Activated B cell treated with CpG ODN at 0.5 μM for 24 hours (primary cell): ENCODE data around the gene ABHD17A. TPM values are rescaled to one million over a fixed set of nuclear protein-coding genes. Genes with fewer than 3 reads are reported as not detected.
A peak's percentile ranks its signal among the peaks of the same experiment; 100 is the strongest.

Source experiments
- ATAC-seq: fragments of 200-7000 bp; cut with Tn5 transposase; one replicate; pipeline ENCODE4 v1.10.0; 2021; ENCODE audit warnings: low read depth, mild to moderate bottlenecking, moderate library complexity
- CTCF ChIA-PET: fragments of 350-600 bp; sonication (Branson Sonifier 250); formaldehyde crosslinking; loops from one replicate; lab custom pipeline; 2021; ENCODE audit warnings: antibody characterized with exemption; lab: Charles Lee
- POLR2A ChIA-PET: fragments of 350-600 bp; sonication (Branson Sonifier 250); formaldehyde crosslinking; loops from one replicate; lab custom pipeline; 2021; ENCODE audit warnings: antibody characterized with exemption; lab: Charles Lee
- DNase-seq: peaks from one replicate; pipeline ENCODE4 v3.0.0; 2022
- H3K27ac Mint-ChIP-seq: one replicate; pipeline ENCODE4 v1.8.0; 2020; ENCODE audit warnings: mixed read lengths
- H3K27me3 Mint-ChIP-seq: one replicate; pipeline ENCODE4 v1.8.0; 2021; ENCODE audit warnings: mixed read lengths
- H3K36me3 Mint-ChIP-seq: one replicate; pipeline ENCODE4 v1.8.0; 2021; ENCODE audit warnings: low read depth, mixed read lengths
- H3K4me1 Mint-ChIP-seq: one replicate; pipeline ENCODE4 v1.8.0; 2021; ENCODE audit warnings: mixed read lengths
- H3K4me3 Mint-ChIP-seq: one replicate; pipeline ENCODE4 v1.8.0; 2020; ENCODE audit warnings: mild to moderate bottlenecking, mixed read lengths
- H3K9me3 Mint-ChIP-seq: one replicate; pipeline ENCODE4 v1.8.0; 2020; ENCODE audit warnings: mixed read lengths
- intact Hi-C: fragments of 100-400 bp; cut with micrococcal nuclease; formaldehyde crosslinking; loops from one replicate; pipeline ENCODE4 v1.15.1; 2024
- total RNA-seq: library from RNA; stranded (reverse); gene quantifications from 2 replicates; pipeline ENCODE4 v1.2.3, GENCODE V29; 2022
- TF ChIP-seq, protein P1 (sequence below): fragments of 200-600 bp; IDR thresholded peaks from one replicate; pipeline ENCODE4 v1.8.0; 2022; ENCODE audit warnings: antibody characterized with exemption, mild to moderate bottlenecking

The ABHD17A gene
- total RNA-seq, 1 donor from 2014 or later, result 64.3 TPM

GRCh38 chr19:1884719-1885334, 469 bp downstream of the ABHD17A start:
- Mint-ChIP-seq H3K4me3 (peak overlapping the region; percentile 93), H3K27ac (peak overlapping the region; percentile 82), H3K27me3 (no peaks in the 10 kb centered on the region), H3K36me3 (peaks cover 11% of the 10 kb centered on the region), H3K4me1 (peaks cover 41% of the 10 kb centered on the region), H3K9me3 (no peaks in the 10 kb centered on the region)
- no peak for DNase-seq
- peak; percentile 8 for ATAC-seq
- TF ChIP-seq, protein P1, sequence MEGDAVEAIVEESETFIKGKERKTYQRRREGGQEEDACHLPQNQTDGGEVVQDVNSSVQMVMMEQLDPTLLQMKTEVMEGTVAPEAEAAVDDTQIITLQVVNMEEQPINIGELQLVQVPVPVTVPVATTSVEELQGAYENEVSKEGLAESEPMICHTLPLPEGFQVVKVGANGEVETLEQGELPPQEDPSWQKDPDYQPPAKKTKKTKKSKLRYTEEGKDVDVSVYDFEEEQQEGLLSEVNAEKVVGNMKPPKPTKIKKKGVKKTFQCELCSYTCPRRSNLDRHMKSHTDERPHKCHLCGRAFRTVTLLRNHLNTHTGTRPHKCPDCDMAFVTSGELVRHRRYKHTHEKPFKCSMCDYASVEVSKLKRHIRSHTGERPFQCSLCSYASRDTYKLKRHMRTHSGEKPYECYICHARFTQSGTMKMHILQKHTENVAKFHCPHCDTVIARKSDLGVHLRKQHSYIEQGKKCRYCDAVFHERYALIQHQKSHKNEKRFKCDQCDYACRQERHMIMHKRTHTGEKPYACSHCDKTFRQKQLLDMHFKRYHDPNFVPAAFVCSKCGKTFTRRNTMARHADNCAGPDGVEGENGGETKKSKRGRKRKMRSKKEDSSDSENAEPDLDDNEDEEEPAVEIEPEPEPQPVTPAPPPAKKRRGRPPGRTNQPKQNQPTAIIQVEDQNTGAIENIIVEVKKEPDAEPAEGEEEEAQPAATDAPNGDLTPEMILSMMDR, result no peak
- CTCF ChIA-PET, result no interaction called here
- POLR2A ChIA-PET, result interaction anchor here (0.5 to 2.6 kb wide), 9 partner anchors 9 to 1188 kb away, joined by 3 to 25 read pairs (median 6); no protein-coding TSS in a partner anchor
- intact Hi-C loops, result loop anchor here (1.0 to 2.0 kb wide), 4 partner anchors 9 to 20 kb away; partner anchors contain the start of genes ADAT3 and SCAMP4

DNA sequence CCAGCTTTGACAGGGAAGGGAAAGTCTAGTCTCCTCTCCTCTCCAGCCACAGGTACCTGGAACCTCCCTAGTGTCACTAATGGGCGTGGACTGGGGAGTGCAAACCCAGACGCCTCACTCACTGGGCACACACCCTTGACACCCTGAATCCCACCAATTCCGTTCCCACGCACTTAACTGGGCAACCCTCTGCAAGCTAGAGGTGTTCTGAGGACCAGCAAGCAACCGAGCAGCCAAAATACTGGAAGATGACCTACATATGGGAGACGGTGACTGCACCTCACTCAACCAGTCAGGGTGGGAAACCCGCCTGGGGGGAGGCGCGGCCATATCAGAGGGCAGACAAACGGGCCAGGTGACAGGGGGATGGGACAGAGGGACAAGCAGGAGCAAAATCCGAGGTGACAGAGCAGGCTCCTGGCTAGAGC, 991 bp downstream of the ABHD17A start:
- Mint-ChIP-seq H3K36me3 (peaks cover 11% of the 10 kb centered on the region), H3K27me3 (no peaks in the 10 kb centered on the region), H3K4me1 (peaks cover 41% of the 10 kb centered on the region), H3K4me3 (peak overlapping the region; percentile 93), H3K27ac (peak overlapping the region; percentile 82), H3K9me3 (no peaks in the 10 kb centered on the region)
- ATAC-seq (no peak), DNase-seq (no peak)
- intact Hi-C loops, result loop anchor here (2.0 kb wide), 1 partner anchor 20 kb away; no protein-coding TSS in a partner anchor
- TF ChIP-seq, protein P1, result no peak
- POLR2A ChIA-PET, result interaction anchor here (0.6 to 2.6 kb wide), 4 partner anchors 8 to 20 kb away, joined by 3 to 13 read pairs (median 8); no protein-coding TSS in a partner anchor
- CTCF ChIA-PET, result no interaction called here

- Mint-ChIP-seq H3K27ac (peak overlapping the region; percentile 82), H3K4me1 (peaks cover 41% of the 10 kb centered on the region), H3K9me3 (no peaks in the 10 kb centered on the region), H3K4me3 (peak overlapping the region; percentile 93), H3K36me3 (peaks cover 11% of the 10 kb centered on the region), H3K27me3 (no peaks in the 10 kb centered on the region)
- ChIA-PET CTCF (no interaction called here), POLR2A (interaction anchor here (0.6 to 2.6 kb wide), 3 partner anchors 7 to 20 kb away, joined by 3 to 11 read pairs (median 5); no protein-coding TSS in a partner anchor)
- no peak for ATAC-seq
- TF ChIP-seq, protein P1, result no peak
- intact Hi-C loops, result loop anchor here (2.0 kb wide), 1 partner anchor 19 kb away; no protein-coding TSS in a partner anchor
- no peak for DNase-seq
Observed at GRCh38 chr19:1883784-1884183, 1.5 kb downstream of the ABHD17A start.

DNA sequence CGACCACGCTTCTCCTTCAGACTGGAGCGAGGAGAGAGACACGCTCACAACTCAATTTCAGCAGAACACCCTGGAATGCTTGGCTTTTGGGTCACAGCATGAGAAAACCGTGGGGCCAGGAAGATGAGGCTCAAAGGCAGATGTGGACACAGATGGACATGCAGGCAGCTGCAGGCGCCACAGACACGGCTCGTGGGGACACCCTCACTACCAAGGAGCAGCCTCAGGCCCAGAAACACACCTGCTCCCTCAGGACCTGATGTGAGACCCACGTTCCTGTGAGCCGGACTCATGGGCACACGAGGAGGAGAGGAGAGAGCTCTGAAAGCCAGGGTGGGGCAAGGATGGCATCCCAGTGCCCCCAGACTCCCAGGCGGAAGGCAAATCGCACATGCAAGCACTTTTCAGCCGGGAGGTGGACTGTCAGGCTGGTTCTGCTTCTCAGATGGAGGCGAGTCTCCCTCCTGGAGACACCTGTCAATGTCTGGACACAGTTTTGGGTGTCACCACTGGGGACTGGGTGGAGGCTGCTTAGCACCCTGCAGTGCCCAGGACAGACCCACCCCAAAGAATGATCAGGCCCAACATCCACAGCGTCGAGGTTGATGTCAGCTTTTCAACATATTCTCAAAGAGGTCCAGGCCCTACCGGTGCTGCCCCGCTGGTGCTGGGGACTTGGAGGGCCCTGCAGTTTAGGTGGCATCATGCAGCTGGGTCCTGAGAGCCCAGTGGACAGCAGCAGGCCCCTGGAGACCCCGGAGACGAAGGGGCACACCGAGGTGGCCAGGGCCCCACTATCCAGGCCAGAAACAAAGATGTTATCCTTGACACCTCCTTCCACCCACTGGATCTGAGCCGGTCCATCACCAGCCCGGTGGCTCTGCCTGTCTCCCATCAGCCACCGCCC, 2.3 kb downstream of the ABHD17A start:
- peak overlapping the region; percentile 93 for H3K4me3 Mint-ChIP-seq
- DNase-seq (no peak), ATAC-seq (no peak)
- TF ChIP-seq, protein P1, result no peak
- intact Hi-C loops, result no loop called here
- peaks cover 11% of the 10 kb centered on the region for H3K36me3 Mint-ChIP-seq
- POLR2A ChIA-PET, result interaction anchor here (1.9 kb wide), 1 partner anchor 21 kb away, joined by 5 read pairs; no protein-coding TSS in a partner anchor
- CTCF ChIA-PET, result no interaction called here
- H3K27ac Mint-ChIP-seq, result peak overlapping the region; percentile 82
- no peaks in the 10 kb centered on the region for H3K9me3 Mint-ChIP-seq
- peaks cover 41% of the 10 kb centered on the region for H3K4me1 Mint-ChIP-seq
- H3K27me3 Mint-ChIP-seq, result no peaks in the 10 kb centered on the region
